Activated CD4-positive, alpha-beta T cell treated with anti-CD3 and anti-CD28 coated beads, Interleukin-2, amount 10 ng/mL, durations not matched to agents 7 days and 5 days (primary cell): ENCODE measurements around the gene TIMM10. TPM values are rescaled to one million over a fixed set of nuclear protein-coding genes. Genes with fewer than 3 reads are reported as not detected.

Experiments used
- CTCF ChIA-PET: fragments of 350-600 bp; sonication (Branson Sonifier 250); formaldehyde crosslinking; loops from one replicate; lab custom pipeline; 2021; ENCODE audit warnings: antibody characterized with exemption; lab: Charles Lee
- POLR2A ChIA-PET: fragments of 350-600 bp; sonication (Branson Sonifier 250); formaldehyde crosslinking; loops from one replicate; lab custom pipeline; 2021; ENCODE audit warnings: antibody characterized with exemption; lab: Charles Lee
- DNase-seq: peaks from one replicate; pipeline ENCODE4 v3.0.0-alpha.2; 2020
- H3K27ac Mint-ChIP-seq: one replicate; pipeline ENCODE4 v1.8.0; 2021; ENCODE audit warnings: mild to moderate bottlenecking, moderate library complexity, mixed read lengths
- H3K27me3 Mint-ChIP-seq: one replicate; pipeline ENCODE4 v1.8.0; 2021; ENCODE audit warnings: mixed read lengths
- H3K36me3 Mint-ChIP-seq: one replicate; pipeline ENCODE4 v1.8.0; 2021; ENCODE audit warnings: low read depth, mixed read lengths
- H3K4me1 Mint-ChIP-seq: one replicate; pipeline ENCODE4 v1.8.0; 2021; ENCODE audit warnings: mixed read lengths
- H3K4me3 Mint-ChIP-seq: one replicate; pipeline ENCODE4 v1.8.0; 2021; ENCODE audit warnings: mild to moderate bottlenecking, moderate library complexity, mixed read lengths
- H3K9me3 Mint-ChIP-seq: one replicate; pipeline ENCODE4 v1.8.0; 2021; ENCODE audit warnings: mixed read lengths
- total RNA-seq, 2 experiments: library from RNA; stranded (reverse); gene quantifications; one replicate each; pipeline ENCODE4 v1.2.3, GENCODE V29; 2021

The TIMM10 gene
- total RNA-seq, 2 experiments from 2014 or later = 87.3 to 97.7 TPM

GRCh38 chr11:57552479-57552878 lies 21.9 kb upstream of the TIMM10 start:
- POLR2A ChIA-PET = no interaction called here
- no peak for DNase-seq
- CTCF ChIA-PET = interaction anchor here (0.6 to 1.0 kb wide), 2 partner anchors 11 to 81 kb away, joined by 3 read pairs; no protein-coding TSS in a partner anchor
- Mint-ChIP-seq H3K9me3 (no peaks in the 10 kb centered on the region), H3K4me1 (peaks cover 21% of the 10 kb centered on the region), H3K27ac (no peak overlapping the region), H3K27me3 (no peaks in the 10 kb centered on the region), H3K4me3 (no peak overlapping the region), H3K36me3 (peaks cover 75% of the 10 kb centered on the region)

- Mint-ChIP-seq H3K4me3 (no peak overlapping the region), H3K27ac (no peak overlapping the region), H3K27me3 (no peaks in the 10 kb centered on the region), H3K36me3 (peaks cover 74% of the 10 kb centered on the region), H3K4me1 (peaks cover 18% of the 10 kb centered on the region), H3K9me3 (no peaks in the 10 kb centered on the region)
- DNase-seq = no peak
- ChIA-PET CTCF (interaction anchor here (0.6 to 1.4 kb wide), 3 partner anchors 10 to 82 kb away, joined by 3 to 4 read pairs (median 3); no protein-coding TSS in a partner anchor), POLR2A (no interaction called here)
Measured at GRCh38 chr11:57551941-57552340, 21.4 kb upstream of the TIMM10 start.

- Mint-ChIP-seq H3K9me3 (no peaks in the 10 kb centered on the region), H3K27ac (no peak overlapping the region), H3K4me3 (no peak overlapping the region), H3K36me3 (peaks cover 58% of the 10 kb centered on the region), H3K27me3 (no peaks in the 10 kb centered on the region), H3K4me1 (peaks cover 10% of the 10 kb centered on the region)
- POLR2A ChIA-PET = no interaction called here
- CTCF ChIA-PET = interaction anchor here (0.6 to 1.6 kb wide), 3 partner anchors 16 to 32 kb away, joined by 3 read pairs; no protein-coding TSS in a partner anchor
- no peak for DNase-seq
Measured at GRCh38 chr11:57549983-57550382, 19.4 kb upstream of the TIMM10 start.

- POLR2A ChIA-PET = no interaction called here
Measured at GRCh38 chr11:57547854-57548377, 17.4 kb upstream of the TIMM10 start.

GRCh38 chr11:57546869-57547475 lies 16.4 kb upstream of the TIMM10 start:
- DNase-seq = no peak
- POLR2A ChIA-PET = no interaction called here
- Mint-ChIP-seq H3K9me3 (no peaks in the 10 kb centered on the region), H3K36me3 (peaks cover 42% of the 10 kb centered on the region), H3K4me3 (no peak overlapping the region), H3K27ac (no peak overlapping the region), H3K4me1 (peaks cover 8% of the 10 kb centered on the region), H3K27me3 (no peaks in the 10 kb centered on the region)
- CTCF ChIA-PET = interaction anchor here (0.5 to 1.8 kb wide), 8 partner anchors 15 to 161 kb away, joined by 3 to 5 read pairs (median 3); no protein-coding TSS in a partner anchor

More at GRCh38 chr11:57547854-57548377, 17.4 kb upstream of the TIMM10 start:
- Mint-ChIP-seq H3K27ac (no peak overlapping the region), H3K9me3 (no peaks in the 10 kb centered on the region), H3K36me3 (peaks cover 44% of the 10 kb centered on the region), H3K4me1 (peaks cover 8% of the 10 kb centered on the region), H3K4me3 (no peak overlapping the region), H3K27me3 (no peaks in the 10 kb centered on the region)
- no peak for DNase-seq
- CTCF ChIA-PET = interaction anchor here (0.7 to 1.8 kb wide), 4 partner anchors 10 to 93 kb away, joined by 3 to 6 read pairs (median 4); partner anchors contain the start of gene SMTNL1

GRCh38 chr11:57546451-57546850 lies 15.9 kb upstream of the TIMM10 start:
- Mint-ChIP-seq H3K27me3 (no peaks in the 10 kb centered on the region), H3K4me3 (no peak overlapping the region), H3K36me3 (peaks cover 39% of the 10 kb centered on the region), H3K27ac (no peak overlapping the region), H3K4me1 (peaks cover 8% of the 10 kb centered on the region), H3K9me3 (no peaks in the 10 kb centered on the region)
- ChIA-PET POLR2A (no interaction called here), CTCF (interaction anchor here (1.0 to 1.8 kb wide), 3 partner anchors 20 to 94 kb away, joined by 3 to 5 read pairs (median 4); no protein-coding TSS in a partner anchor)
- DNase-seq = no peak

GRCh38 chr11:57545883-57546282 lies 15.3 kb upstream of the TIMM10 start:
- no peak for DNase-seq
- Mint-ChIP-seq H3K4me1 (peaks cover 8% of the 10 kb centered on the region), H3K27ac (no peak overlapping the region), H3K27me3 (no peaks in the 10 kb centered on the region), H3K36me3 (peaks cover 40% of the 10 kb centered on the region), H3K9me3 (no peaks in the 10 kb centered on the region), H3K4me3 (no peak overlapping the region)
- CTCF ChIA-PET = interaction anchor here (0.6 to 1.8 kb wide), 4 partner anchors 52 to 95 kb away, joined by 3 to 5 read pairs (median 3); no protein-coding TSS in a partner anchor
- POLR2A ChIA-PET = interaction anchor here (0.6 kb wide), 1 partner anchor 103 kb away, joined by 3 read pairs; no protein-coding TSS in a partner anchor

- no peaks in the 10 kb centered on the region for H3K9me3 Mint-ChIP-seq
- H3K27ac Mint-ChIP-seq = no peak overlapping the region
- ChIA-PET POLR2A (no interaction called here), CTCF (interaction anchor here (0.6 to 1.6 kb wide), 4 partner anchors 11 to 185 kb away, joined by 3 to 6 read pairs (median 4); partner anchors contain the start of gene UBE2L6)
- H3K36me3 Mint-ChIP-seq = peaks cover 35% of the 10 kb centered on the region
- DNase-seq = no peak
- H3K4me3 Mint-ChIP-seq = no peak overlapping the region
- H3K4me1 Mint-ChIP-seq = peaks cover 4% of the 10 kb centered on the region
- H3K27me3 Mint-ChIP-seq = no peaks in the 10 kb centered on the region
Measured at GRCh38 chr11:57544566-57544965, 14.0 kb upstream of the TIMM10 start.

- Mint-ChIP-seq H3K27me3 (no peaks in the 10 kb centered on the region), H3K4me1 (peaks cover 2% of the 10 kb centered on the region), H3K36me3 (peaks cover 29% of the 10 kb centered on the region), H3K27ac (no peak overlapping the region), H3K4me3 (no peak overlapping the region), H3K9me3 (no peaks in the 10 kb centered on the region)
- ChIA-PET POLR2A (no interaction called here), CTCF (interaction anchor here (1.6 kb wide), 1 partner anchor 14 kb away, joined by 6 read pairs; no protein-coding TSS in a partner anchor)
- no peak for DNase-seq
Measured at GRCh38 chr11:57543593-57543992, 13.0 kb upstream of the TIMM10 start.

- H3K4me3 Mint-ChIP-seq = no peak overlapping the region
- H3K4me1 Mint-ChIP-seq = no peaks in the 10 kb centered on the region
- H3K36me3 Mint-ChIP-seq = peaks cover 24% of the 10 kb centered on the region
- H3K27ac Mint-ChIP-seq = no peak overlapping the region
- POLR2A ChIA-PET = no interaction called here
- H3K9me3 Mint-ChIP-seq = no peaks in the 10 kb centered on the region
- DNase-seq = no peak
- CTCF ChIA-PET = no interaction called here
- H3K27me3 Mint-ChIP-seq = no peaks in the 10 kb centered on the region
Measured at GRCh38 chr11:57542582-57542981, 12.0 kb upstream of the TIMM10 start.

- POLR2A ChIA-PET = no interaction called here
- Mint-ChIP-seq H3K4me1 (no peaks in the 10 kb centered on the region), H3K36me3 (peaks cover 20% of the 10 kb centered on the region), H3K4me3 (no peak overlapping the region), H3K27ac (no peak overlapping the region), H3K27me3 (no peaks in the 10 kb centered on the region), H3K9me3 (no peaks in the 10 kb centered on the region)
- DNase-seq = no peak
- CTCF ChIA-PET = interaction anchor here (1.0 kb wide), 1 partner anchor 11 kb away, joined by 3 read pairs; no protein-coding TSS in a partner anchor
Measured at GRCh38 chr11:57541169-57541568, 10.6 kb upstream of the TIMM10 start.

GRCh38 chr11:57539342-57539741 lies 8.8 kb upstream of the TIMM10 start:
- no peak for DNase-seq
- H3K4me3 Mint-ChIP-seq = no peak overlapping the region
- no peaks in the 10 kb centered on the region for H3K9me3 Mint-ChIP-seq
- H3K27ac Mint-ChIP-seq = no peak overlapping the region
- H3K27me3 Mint-ChIP-seq = no peaks in the 10 kb centered on the region
- no peaks in the 10 kb centered on the region for H3K4me1 Mint-ChIP-seq
- POLR2A ChIA-PET = interaction anchor here (0.6 kb wide), 1 partner anchor 355 kb away, joined by 3 read pairs; no protein-coding TSS in a partner anchor
- peaks cover 21% of the 10 kb centered on the region for H3K36me3 Mint-ChIP-seq
- CTCF ChIA-PET = interaction anchor here (1.6 kb wide), 1 partner anchor 12 kb away, joined by 6 read pairs; no protein-coding TSS in a partner anchor
